ENCODE data around the gene IL1R1. TPM values are rescaled to one million over a fixed set of nuclear protein-coding genes. Genes with fewer than 3 reads are reported as not detected.

IL1R1 gene
- total RNA-seq, 1 experiment from 2014 or later, result 0.39 TPM

GRCh38 chr2:102180687-102180999, 38.1 kb downstream of the IL1R1 start:
- H3K9me3 ChIP-seq (ENCODE audit: control insufficient read depth, low read depth, low read length), result no peaks in the 10 kb centered on the region
- H2AFZ ChIP-seq (ENCODE audit: low read length), result no peak overlapping the region
- H3K9ac ChIP-seq (ENCODE audit: extremely low read depth, insufficient read length, low read length), result no peak overlapping the region
- no peak overlapping the region for H2BK20ac ChIP-seq (ENCODE audit: low read depth, low read length, poor library complexity, severe bottlenecking)
- H3K27ac Mint-ChIP-seq, result no peak overlapping the region
- H2BK12ac ChIP-seq (ENCODE audit: insufficient read length, low read depth, low read length), result no peak overlapping the region
- H4K5ac ChIP-seq (ENCODE audit: insufficient read length, low read depth, low read length), result no peak overlapping the region
- H3K27me3 ChIP-seq (ENCODE audit: insufficient read depth, low read length), result no peaks in the 10 kb centered on the region; the same call in 1 of the 2 replicates
- no peak overlapping the region for H3K4me3 Mint-ChIP-seq
- H3K18ac ChIP-seq (ENCODE audit: insufficient read length, low read depth, low read length), result no peak overlapping the region
- WGBS (ENCODE audit: extremely low coverage, insufficient read length, low lambda C conversion rate), result no CpG with 5 or more reads among the region's 1 CpG
- H3T11ph ChIP-seq (ENCODE audit: low read length), result no peak overlapping the region
- no peak overlapping the region for H2BK5ac ChIP-seq (ENCODE audit: insufficient read length, low read length)
- H3K79me2 ChIP-seq (ENCODE audit: insufficient read depth, low read length), result no peaks in the 10 kb centered on the region
- H3K4me1 Mint-ChIP-seq, result no peaks in the 10 kb centered on the region; a peak in 1 of 4 replicates
- H3K4me1 ChIP-seq (ENCODE audit: insufficient read depth, low read length), result no peaks in the 10 kb centered on the region
- no peaks in the 10 kb centered on the region for H3K23me2 ChIP-seq (ENCODE audit: insufficient read length, low read depth, low read length, poor library complexity, severe bottlenecking)
- TF ChIP-seq, protein P1, sequence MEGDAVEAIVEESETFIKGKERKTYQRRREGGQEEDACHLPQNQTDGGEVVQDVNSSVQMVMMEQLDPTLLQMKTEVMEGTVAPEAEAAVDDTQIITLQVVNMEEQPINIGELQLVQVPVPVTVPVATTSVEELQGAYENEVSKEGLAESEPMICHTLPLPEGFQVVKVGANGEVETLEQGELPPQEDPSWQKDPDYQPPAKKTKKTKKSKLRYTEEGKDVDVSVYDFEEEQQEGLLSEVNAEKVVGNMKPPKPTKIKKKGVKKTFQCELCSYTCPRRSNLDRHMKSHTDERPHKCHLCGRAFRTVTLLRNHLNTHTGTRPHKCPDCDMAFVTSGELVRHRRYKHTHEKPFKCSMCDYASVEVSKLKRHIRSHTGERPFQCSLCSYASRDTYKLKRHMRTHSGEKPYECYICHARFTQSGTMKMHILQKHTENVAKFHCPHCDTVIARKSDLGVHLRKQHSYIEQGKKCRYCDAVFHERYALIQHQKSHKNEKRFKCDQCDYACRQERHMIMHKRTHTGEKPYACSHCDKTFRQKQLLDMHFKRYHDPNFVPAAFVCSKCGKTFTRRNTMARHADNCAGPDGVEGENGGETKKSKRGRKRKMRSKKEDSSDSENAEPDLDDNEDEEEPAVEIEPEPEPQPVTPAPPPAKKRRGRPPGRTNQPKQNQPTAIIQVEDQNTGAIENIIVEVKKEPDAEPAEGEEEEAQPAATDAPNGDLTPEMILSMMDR (conservative IDR thresholded peaks at IDR 0.05), result no peak
- H3K27ac ChIP-seq (ENCODE audit: insufficient read length, low read depth, low read length), result no peak overlapping the region
- no peak overlapping the region for H2BK120ac ChIP-seq (ENCODE audit: low read depth, low read length, poor library complexity, severe bottlenecking)
- DNase-seq, result no peak
- H3K36me3 Mint-ChIP-seq (ENCODE audit: insufficient read depth in 1 of 3, low read depth in 3 of 3), result no peaks in the 10 kb centered on the region
- H3K4ac ChIP-seq (ENCODE audit: low read depth, low read length), result no peak overlapping the region
- H2BK15ac ChIP-seq (ENCODE audit: low read depth, low read length), result no peak overlapping the region
- H3K4me2 ChIP-seq (ENCODE audit: insufficient read depth, insufficient read length, low read length), result no peak overlapping the region
- H4K20me1 ChIP-seq (ENCODE audit: control insufficient read depth, insufficient read depth, insufficient read length), result no peaks in the 10 kb centered on the region
- H3K79me1 ChIP-seq (ENCODE audit: insufficient read depth, low read depth, low read length, poor library complexity, severe bottlenecking), result no peaks in the 10 kb centered on the region
- H3K9me3 Mint-ChIP-seq, result no peaks in the 10 kb centered on the region
- no peak overlapping the region for H3K56ac ChIP-seq (ENCODE audit: insufficient read length, low read depth, low read length)
- no peak overlapping the region for H3K14ac ChIP-seq (ENCODE audit: insufficient read depth, low read length)
- H4K8ac ChIP-seq (replicated peaks; ENCODE audit: insufficient read length, low read depth, low read length), result no peak overlapping the region
- no peak overlapping the region for H4K91ac ChIP-seq (ENCODE audit: insufficient read length, low read depth, low read length)
- H3K27me3 Mint-ChIP-seq (ENCODE audit: low read depth), result peaks cover 6% of the 10 kb centered on the region
- no peak overlapping the region for H3K23ac ChIP-seq (ENCODE audit: insufficient read length, low read depth, low read length)
- H2AK5ac ChIP-seq (ENCODE audit: insufficient read length, low read length), result no peak overlapping the region
